Measurements from ENCODE around the gene CTTNBP2NL.

DNA sequence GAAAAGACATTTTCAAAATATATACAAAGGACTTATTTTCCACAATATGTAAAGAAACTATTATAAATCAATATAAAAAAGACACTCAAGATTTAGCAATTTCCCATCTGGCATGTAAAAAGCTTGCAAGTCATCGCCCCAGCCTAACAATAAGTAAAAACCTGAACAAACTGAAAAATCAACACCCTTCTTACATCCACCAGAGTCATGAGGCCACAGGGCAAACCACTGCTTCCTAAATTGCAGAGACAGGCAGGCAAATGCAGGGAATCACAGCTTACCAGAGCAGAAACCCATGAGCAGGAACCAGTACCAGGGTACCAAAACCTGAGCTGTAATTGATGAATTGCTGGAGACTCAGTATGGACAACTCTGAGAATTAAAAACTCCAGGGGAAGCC, 96.1 kb downstream of the CTTNBP2NL start:
- TF ChIP-seq RAD21 (IDR thresholded peaks at IDR 0.05; ENCODE audit: low read length) = no peak
- TF ChIP-seq, protein P1, sequence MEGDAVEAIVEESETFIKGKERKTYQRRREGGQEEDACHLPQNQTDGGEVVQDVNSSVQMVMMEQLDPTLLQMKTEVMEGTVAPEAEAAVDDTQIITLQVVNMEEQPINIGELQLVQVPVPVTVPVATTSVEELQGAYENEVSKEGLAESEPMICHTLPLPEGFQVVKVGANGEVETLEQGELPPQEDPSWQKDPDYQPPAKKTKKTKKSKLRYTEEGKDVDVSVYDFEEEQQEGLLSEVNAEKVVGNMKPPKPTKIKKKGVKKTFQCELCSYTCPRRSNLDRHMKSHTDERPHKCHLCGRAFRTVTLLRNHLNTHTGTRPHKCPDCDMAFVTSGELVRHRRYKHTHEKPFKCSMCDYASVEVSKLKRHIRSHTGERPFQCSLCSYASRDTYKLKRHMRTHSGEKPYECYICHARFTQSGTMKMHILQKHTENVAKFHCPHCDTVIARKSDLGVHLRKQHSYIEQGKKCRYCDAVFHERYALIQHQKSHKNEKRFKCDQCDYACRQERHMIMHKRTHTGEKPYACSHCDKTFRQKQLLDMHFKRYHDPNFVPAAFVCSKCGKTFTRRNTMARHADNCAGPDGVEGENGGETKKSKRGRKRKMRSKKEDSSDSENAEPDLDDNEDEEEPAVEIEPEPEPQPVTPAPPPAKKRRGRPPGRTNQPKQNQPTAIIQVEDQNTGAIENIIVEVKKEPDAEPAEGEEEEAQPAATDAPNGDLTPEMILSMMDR (conservative IDR thresholded peaks at IDR 0.05; ENCODE audit: low read depth, low read length) = no peak
- no peak for TF ChIP-seq SMC3 (IDR thresholded peaks at IDR 0.05; ENCODE audit: low read depth, low read length)
- TF ChIP-seq POLR2A (IDR thresholded peaks at IDR 0.05; ENCODE audit: low read depth, low read length) = no peak
- TF ChIP-seq BHLHE40 (IDR thresholded peaks at IDR 0.05; ENCODE audit: low read depth, low read length) = no peak
- no peak for TF ChIP-seq CHD1 (IDR thresholded peaks at IDR 0.05; ENCODE audit: low read depth, low read length)
- TF ChIP-seq RCOR1 (IDR thresholded peaks at IDR 0.05; ENCODE audit: insufficient replicate concordance, low read length) = no peak
- TF ChIP-seq FOS (IDR thresholded peaks at IDR 0.05; ENCODE audit: low read depth, low read length) = no peak
- TF ChIP-seq CEBPB (IDR thresholded peaks at IDR 0.05; ENCODE audit: low read depth, low read length) = no peak
- no peak for TF ChIP-seq RFX5 (IDR thresholded peaks at IDR 0.05; ENCODE audit: low read depth, low read length)
- TF ChIP-seq, protein P2, sequence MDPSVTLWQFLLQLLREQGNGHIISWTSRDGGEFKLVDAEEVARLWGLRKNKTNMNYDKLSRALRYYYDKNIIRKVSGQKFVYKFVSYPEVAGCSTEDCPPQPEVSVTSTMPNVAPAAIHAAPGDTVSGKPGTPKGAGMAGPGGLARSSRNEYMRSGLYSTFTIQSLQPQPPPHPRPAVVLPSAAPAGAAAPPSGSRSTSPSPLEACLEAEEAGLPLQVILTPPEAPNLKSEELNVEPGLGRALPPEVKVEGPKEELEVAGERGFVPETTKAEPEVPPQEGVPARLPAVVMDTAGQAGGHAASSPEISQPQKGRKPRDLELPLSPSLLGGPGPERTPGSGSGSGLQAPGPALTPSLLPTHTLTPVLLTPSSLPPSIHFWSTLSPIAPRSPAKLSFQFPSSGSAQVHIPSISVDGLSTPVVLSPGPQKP (IDR thresholded peaks at IDR 0.05; ENCODE audit: borderline replicate concordance, low read depth, low read length) = no peak
- no peak for TF ChIP-seq MXI1 (IDR thresholded peaks at IDR 0.05; ENCODE audit: borderline replicate concordance, low read depth, low read length)
- TF ChIP-seq MAZ (IDR thresholded peaks at IDR 0.05; ENCODE audit: borderline replicate concordance, low read depth, low read length) = no peak
- TF ChIP-seq NFE2L2 (IDR thresholded peaks at IDR 0.05; ENCODE audit: low read depth, low read length) = no peak
